T-helper 2 cell treated with Interferon-gamma antibody and Interleukin-4, amounts not matched to agents 100 ng/mL and 5 ng/mL, for 36 hours (primary cell): Measurements from ENCODE around the gene DUSP5. TPM values are rescaled to one million over a fixed set of nuclear protein-coding genes. Genes with fewer than 3 reads are reported as not detected.
"Not testable (repeated sequence)": the region's sequence is repeated elsewhere in the genome, so short reads cannot be mapped to it uniquely, and the experiment has no call there.

Experiments
- intact Hi-C: fragments of 100-400 bp; cut with micrococcal nuclease; formaldehyde crosslinking; loops from one replicate; pipeline ENCODE4 v1.15.1; 2023
- total RNA-seq: library from RNA; stranded (reverse); gene quantifications from 2 replicates; pipeline ENCODE4 v1.2.3, GENCODE V29; 2022

The DUSP5 gene
- total RNA-seq, 1 donor from 2014 or later = 24.7 TPM

- intact Hi-C loops = no loop called here
Measured at GRCh38 chr10:110513949-110514348, 16.2 kb downstream of the DUSP5 start.

- intact Hi-C loops = no loop called here
Measured at GRCh38 chr10:110514848-110515247, 17.1 kb downstream of the DUSP5 start.

- intact Hi-C loops = no loop called here
Measured at GRCh38 chr10:110516815-110517492, 19.2 kb downstream of the DUSP5 start.

- intact Hi-C loops = loop anchor here (2.0 kb wide), 1 partner anchor 18 kb away; no protein-coding TSS in a partner anchor
Measured at GRCh38 chr10:110522365-110522988, 24.8 kb downstream of the DUSP5 start.

GRCh38 chr10:110523736-110524135, 26.0 kb downstream of the DUSP5 start:
- intact Hi-C loops = loop anchor here (2.0 kb wide), 1 partner anchor 19 kb away; no protein-coding TSS in a partner anchor

GRCh38 chr10:110524179-110524858, 26.6 kb downstream of the DUSP5 start:
- intact Hi-C loops = no loop called here

GRCh38 chr10:110524859-110525232, 27.1 kb downstream of the DUSP5 start:
- intact Hi-C loops = no loop called here

- intact Hi-C loops = no loop called here
Measured at GRCh38 chr10:110525349-110526260, 27.9 kb downstream of the DUSP5 start.

- intact Hi-C loops = no loop called here
Measured at GRCh38 chr10:110527731-110528171, 30.0 kb downstream of the DUSP5 start.

- intact Hi-C loops = no loop called here
Measured at GRCh38 chr10:110528224-110528996, 30.7 kb downstream of the DUSP5 start.

- intact Hi-C loops = not testable (repeated sequence)
Measured at GRCh38 chr10:110528997-110529524, 31.4 kb downstream of the DUSP5 start.

GRCh38 chr10:110529596-110530011, 31.9 kb downstream of the DUSP5 start:
- intact Hi-C loops = no loop called here

- intact Hi-C loops = no loop called here
Measured at GRCh38 chr10:110530131-110530831, 32.6 kb downstream of the DUSP5 start.

- intact Hi-C loops = no loop called here
Measured at GRCh38 chr10:110531687-110532086, 34.0 kb downstream of the DUSP5 start.

GRCh38 chr10:110532628-110533027, 34.9 kb downstream of the DUSP5 start:
- intact Hi-C loops = not testable (repeated sequence)

GRCh38 chr10:110533149-110533548, 35.4 kb downstream of the DUSP5 start:
- intact Hi-C loops = no loop called here

GRCh38 chr10:110534571-110534970, 36.9 kb downstream of the DUSP5 start:
- intact Hi-C loops = loop anchor here (1.0 kb wide), 1 partner anchor 34 kb away; no protein-coding TSS in a partner anchor

- intact Hi-C loops = loop anchor here (1.0 kb wide), 2 partner anchors 32 to 39 kb away; partner anchors contain the start of gene DUSP5
Measured at GRCh38 chr10:110535958-110536891, 38.5 kb downstream of the DUSP5 start.
